ENCODE results near the gene KLHDC4. TPM values are rescaled to one million over a fixed set of nuclear protein-coding genes. Genes with fewer than 3 reads are reported as not detected.

Gene KLHDC4
- total RNA-seq, 3 donors from 2014 or later (not counting 1 experiment from before 2014, with no cell fraction given): 210 to 311 (median 210) TPM

- no peaks in the 10 kb centered on the region for H3K27me3 Mint-ChIP-seq (ENCODE audit: low read depth in 2 of 2)
- ATAC-seq (no peak), DNase-seq (no peak)
- peaks cover 8% of the 10 kb centered on the region for H3K4me1 ChIP-seq (ENCODE audit: control insufficient read depth, insufficient read depth, low read length)
- no peaks in the 10 kb centered on the region for H3K36me3 Mint-ChIP-seq
- intact Hi-C loops (cut with micrococcal nuclease): no loop called here
- H3K4me3 ChIP-seq (ENCODE audit: low read length): no peak overlapping the region
- no peaks in the 10 kb centered on the region for H3K27me3 ChIP-seq (ENCODE audit: control insufficient read depth, insufficient read depth, low read length)
- H3K9me3 Mint-ChIP-seq: no peaks in the 10 kb centered on the region
- TF ChIP-seq CTCF (IDR thresholded peaks at IDR 0.05): no peak
- WGBS (ENCODE audit: insufficient coverage): 82% methylated on average over 6 of the region's 6 CpGs
- H3K36me3 ChIP-seq (ENCODE audit: control insufficient read depth, insufficient read depth, low read length): no peaks in the 10 kb centered on the region
- no peak overlapping the region for H3K27ac ChIP-seq (ENCODE audit: low read length)
- no peak overlapping the region for H3K27ac Mint-ChIP-seq
- H3K9me3 ChIP-seq (ENCODE audit: control insufficient read depth, insufficient read depth, low read length): no peaks in the 10 kb centered on the region
- no peak overlapping the region for H3K4me3 Mint-ChIP-seq
- H3K4me1 Mint-ChIP-seq: no peaks in the 10 kb centered on the region
Observed at GRCh38 chr16:87800497-87800896, 34.7 kb upstream of the KLHDC4 start.

- Histone ChIP-seq H3K4me1 (ENCODE audit: control insufficient read depth, insufficient read depth, low read length) (no peaks in the 10 kb centered on the region), H3K4me3 (ENCODE audit: low read length) (no peak overlapping the region), H3K27me3 (ENCODE audit: control insufficient read depth, insufficient read depth, low read length) (no peaks in the 10 kb centered on the region), H3K36me3 (ENCODE audit: control insufficient read depth, insufficient read depth, low read length) (no peaks in the 10 kb centered on the region), H3K27ac (ENCODE audit: low read length) (no peak overlapping the region), H3K9me3 (ENCODE audit: control insufficient read depth, insufficient read depth, low read length) (no peaks in the 10 kb centered on the region)
- Mint-ChIP-seq H3K4me3 (no peak overlapping the region), H3K27me3 (ENCODE audit: low read depth in 2 of 2) (no peaks in the 10 kb centered on the region), H3K36me3 (no peaks in the 10 kb centered on the region), H3K4me1 (no peaks in the 10 kb centered on the region), H3K9me3 (no peaks in the 10 kb centered on the region), H3K27ac (no peak overlapping the region)
- intact Hi-C loops (cut with micrococcal nuclease): no loop called here
- WGBS (ENCODE audit: insufficient coverage): 90% methylated on average over 12 of the region's 12 CpGs
- no peak for TF ChIP-seq CTCF (IDR thresholded peaks at IDR 0.05)
- DNase-seq (no peak), ATAC-seq (no peak)
Observed at GRCh38 chr16:87795336-87795735, 29.6 kb upstream of the KLHDC4 start.

GRCh38 chr16:87794485-87795078 is 28.8 kb upstream of the KLHDC4 start:
- Mint-ChIP-seq H3K9me3 (no peaks in the 10 kb centered on the region), H3K4me3 (no peak overlapping the region), H3K4me1 (no peaks in the 10 kb centered on the region), H3K27me3 (ENCODE audit: low read depth in 2 of 2) (no peaks in the 10 kb centered on the region), H3K36me3 (no peaks in the 10 kb centered on the region), H3K27ac (no peak overlapping the region)
- no peaks in the 10 kb centered on the region for H3K9me3 ChIP-seq (ENCODE audit: control insufficient read depth, insufficient read depth, low read length)
- DNase-seq (no peak), ATAC-seq (no peak)
- TF ChIP-seq CTCF (IDR thresholded peaks at IDR 0.05): no peak
- no peaks in the 10 kb centered on the region for H3K4me1 ChIP-seq (ENCODE audit: control insufficient read depth, insufficient read depth, low read length)
- H3K27ac ChIP-seq (ENCODE audit: low read length): no peak overlapping the region
- WGBS (ENCODE audit: insufficient coverage): 85% methylated on average over 14 of the region's 14 CpGs
- H3K27me3 ChIP-seq (ENCODE audit: control insufficient read depth, insufficient read depth, low read length): no peaks in the 10 kb centered on the region
- H3K4me3 ChIP-seq (ENCODE audit: low read length): no peak overlapping the region
- intact Hi-C loops (cut with micrococcal nuclease): no loop called here
- H3K36me3 ChIP-seq (ENCODE audit: control insufficient read depth, insufficient read depth, low read length): no peaks in the 10 kb centered on the region

GRCh38 chr16:87792205-87792565 is 26.4 kb upstream of the KLHDC4 start:
- Mint-ChIP-seq H3K36me3 (no peaks in the 10 kb centered on the region), H3K4me1 (no peaks in the 10 kb centered on the region), H3K4me3 (no peak overlapping the region), H3K9me3 (no peaks in the 10 kb centered on the region), H3K27ac (no peak overlapping the region), H3K27me3 (ENCODE audit: low read depth in 2 of 2) (no peaks in the 10 kb centered on the region)
- Histone ChIP-seq H3K36me3 (ENCODE audit: control insufficient read depth, insufficient read depth, low read length) (no peaks in the 10 kb centered on the region), H3K9me3 (ENCODE audit: control insufficient read depth, insufficient read depth, low read length) (no peaks in the 10 kb centered on the region), H3K4me3 (ENCODE audit: low read length) (no peak overlapping the region), H3K4me1 (ENCODE audit: control insufficient read depth, insufficient read depth, low read length) (no peaks in the 10 kb centered on the region), H3K27me3 (ENCODE audit: control insufficient read depth, insufficient read depth, low read length) (no peaks in the 10 kb centered on the region), H3K27ac (ENCODE audit: low read length) (no peak overlapping the region)
- intact Hi-C loops (cut with micrococcal nuclease): no loop called here
- TF ChIP-seq CTCF (IDR thresholded peaks at IDR 0.05): no peak
- 92% methylated on average over 7 of the region's 7 CpGs for WGBS (ENCODE audit: insufficient coverage)
- ATAC-seq (no peak), DNase-seq (no peak)

All from natural killer cell (primary cell).